ENCODE results near the gene TIMM17A. TPM values are rescaled to one million over a fixed set of nuclear protein-coding genes. Genes with fewer than 3 reads are reported as not detected.
"Not testable (repeated sequence)": the region's sequence is repeated elsewhere in the genome, so short reads cannot be mapped to it uniquely, and the experiment has no call there.

The TIMM17A gene
- total RNA-seq, 1 experiment from 2014 or later = 157 TPM

DNA sequence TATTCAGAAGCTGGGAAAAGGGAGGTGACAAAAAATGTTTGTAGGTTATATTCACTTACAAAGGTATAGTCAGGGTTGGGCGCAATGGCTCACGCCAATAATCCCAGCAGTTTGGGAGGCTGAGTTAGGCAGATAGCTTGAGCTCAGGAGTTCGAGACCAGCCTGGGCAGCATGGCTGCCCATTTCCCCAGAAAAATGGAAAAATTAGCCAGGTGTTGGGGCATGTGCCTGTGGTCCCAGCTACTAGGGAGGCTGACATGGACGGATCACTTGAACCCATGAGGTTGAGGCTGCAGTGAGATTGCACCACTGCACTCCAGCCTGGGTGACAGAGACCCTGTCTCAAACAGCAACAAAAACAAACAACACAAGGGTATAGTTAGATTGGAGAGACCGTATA, 3.0 kb downstream of the TIMM17A start:
- TF ChIP-seq, protein P1, sequence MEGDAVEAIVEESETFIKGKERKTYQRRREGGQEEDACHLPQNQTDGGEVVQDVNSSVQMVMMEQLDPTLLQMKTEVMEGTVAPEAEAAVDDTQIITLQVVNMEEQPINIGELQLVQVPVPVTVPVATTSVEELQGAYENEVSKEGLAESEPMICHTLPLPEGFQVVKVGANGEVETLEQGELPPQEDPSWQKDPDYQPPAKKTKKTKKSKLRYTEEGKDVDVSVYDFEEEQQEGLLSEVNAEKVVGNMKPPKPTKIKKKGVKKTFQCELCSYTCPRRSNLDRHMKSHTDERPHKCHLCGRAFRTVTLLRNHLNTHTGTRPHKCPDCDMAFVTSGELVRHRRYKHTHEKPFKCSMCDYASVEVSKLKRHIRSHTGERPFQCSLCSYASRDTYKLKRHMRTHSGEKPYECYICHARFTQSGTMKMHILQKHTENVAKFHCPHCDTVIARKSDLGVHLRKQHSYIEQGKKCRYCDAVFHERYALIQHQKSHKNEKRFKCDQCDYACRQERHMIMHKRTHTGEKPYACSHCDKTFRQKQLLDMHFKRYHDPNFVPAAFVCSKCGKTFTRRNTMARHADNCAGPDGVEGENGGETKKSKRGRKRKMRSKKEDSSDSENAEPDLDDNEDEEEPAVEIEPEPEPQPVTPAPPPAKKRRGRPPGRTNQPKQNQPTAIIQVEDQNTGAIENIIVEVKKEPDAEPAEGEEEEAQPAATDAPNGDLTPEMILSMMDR (IDR thresholded peaks at IDR 0.05; ENCODE audit: unreplicated experiment) = no peak
- Mint-ChIP-seq H3K4me3 (ENCODE audit: unreplicated experiment) (no peak overlapping the region), H3K9me3 (ENCODE audit: unreplicated experiment) (no peaks in the 10 kb centered on the region), H3K27ac (ENCODE audit: low read depth, unreplicated experiment) (peak overlapping the region; percentile 74), H3K36me3 (ENCODE audit: insufficient read depth, unreplicated experiment) (peaks cover 89% of the 10 kb centered on the region), H3K4me1 (ENCODE audit: insufficient read depth, unreplicated experiment) (peaks cover 16% of the 10 kb centered on the region), H3K27me3 (ENCODE audit: insufficient read depth, unreplicated experiment) (no peaks in the 10 kb centered on the region)
- BruUV-seq (replicated peaks) = no TSS peak
- DNase-seq (ENCODE audit: unreplicated experiment) = no peak
- POLR2A ChIA-PET = interaction anchor here (1.5 to 6.1 kb wide), 5 partner anchors 8 to 76 kb away, joined by 4 to 87 read pairs (median 60); partner anchors contain the start of gene RNPEP
- CTCF ChIA-PET = interaction anchor here (0.5 to 28.5 kb wide), 10 partner anchors 8 to 386 kb away, joined by 3 to 882 read pairs (median 4); partner anchors contain the start of gene SHISA4
- intact Hi-C loops (cut with micrococcal nuclease) = no loop called here

DNA sequence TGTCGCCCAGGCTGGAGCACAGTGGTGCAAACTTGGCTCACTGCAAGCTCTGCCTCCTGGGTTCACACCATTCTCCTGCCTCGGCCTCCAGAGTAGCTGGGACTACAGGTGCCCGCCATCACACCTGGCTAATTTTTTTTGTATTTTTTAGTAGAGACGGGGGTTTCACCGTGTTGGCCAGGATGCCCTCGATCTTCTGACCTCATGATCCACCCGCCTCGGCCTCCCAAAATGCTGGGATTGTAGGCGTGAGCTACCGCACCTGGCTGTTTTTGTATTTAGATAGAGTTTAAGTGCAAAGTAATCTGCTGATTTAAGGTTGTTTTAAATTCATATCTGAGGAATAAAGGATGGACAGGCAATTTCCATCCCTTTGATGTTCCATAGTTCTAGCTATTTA, 7.1 kb downstream of the TIMM17A start:
- H3K4me3 Mint-ChIP-seq (ENCODE audit: unreplicated experiment); H3K9me3 Mint-ChIP-seq (ENCODE audit: unreplicated experiment); BruUV-seq (replicated peaks); intact Hi-C loops (cut with micrococcal nuclease); DNase-seq (ENCODE audit: unreplicated experiment); H3K27me3 Mint-ChIP-seq (ENCODE audit: insufficient read depth, unreplicated experiment); H3K27ac Mint-ChIP-seq (ENCODE audit: low read depth, unreplicated experiment): not testable (repeated sequence)
- Mint-ChIP-seq H3K4me1 (ENCODE audit: insufficient read depth, unreplicated experiment) (peaks cover 21% of the 10 kb centered on the region), H3K36me3 (ENCODE audit: insufficient read depth, unreplicated experiment) (peaks cover 98% of the 10 kb centered on the region)
- ChIA-PET POLR2A (interaction anchor here (0.6 to 8.2 kb wide), 8 partner anchors 7 to 66 kb away, joined by 3 to 87 read pairs (median 4); partner anchors contain the start of genes RNPEP and TIMM17A), CTCF (interaction anchor here (0.5 to 28.5 kb wide), 9 partner anchors 11 to 173 kb away, joined by 3 to 882 read pairs (median 6); partner anchors contain the start of gene SHISA4)

DNA sequence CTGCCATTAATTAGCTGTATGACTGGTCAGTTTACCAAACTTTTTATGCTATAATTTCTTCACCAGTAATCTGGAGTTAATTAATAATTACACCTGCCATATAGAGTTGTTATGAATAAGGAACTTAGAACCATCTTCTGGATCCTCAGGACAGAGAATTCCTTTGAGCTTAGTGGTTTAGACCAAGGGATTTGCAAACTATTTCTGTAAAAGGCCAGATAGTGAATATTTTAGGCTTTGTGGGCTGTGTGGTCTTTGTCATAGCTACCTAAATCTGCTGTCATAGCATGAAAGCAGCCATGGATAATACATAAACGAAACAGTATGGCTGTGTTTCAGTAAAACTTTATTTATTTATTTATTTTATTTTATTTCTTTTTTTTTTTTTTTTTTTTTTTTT, 9.0 kb downstream of the TIMM17A start:
- H3K27ac Mint-ChIP-seq (ENCODE audit: low read depth, unreplicated experiment) = no peak overlapping the region
- POLR2A ChIA-PET = interaction anchor here (1.3 to 8.2 kb wide), 3 partner anchors 9 to 83 kb away, joined by 4 to 87 read pairs (median 12); partner anchors contain the start of genes RNPEP and TIMM17A
- CTCF ChIA-PET = interaction anchor here (0.6 to 28.5 kb wide), 11 partner anchors 9 to 434 kb away, joined by 3 to 882 read pairs (median 5); partner anchors contain the start of genes LMOD1 and SHISA4
- H3K36me3 Mint-ChIP-seq (ENCODE audit: insufficient read depth, unreplicated experiment) = peaks cover 98% of the 10 kb centered on the region
- no peaks in the 10 kb centered on the region for H3K27me3 Mint-ChIP-seq (ENCODE audit: insufficient read depth, unreplicated experiment)
- no TSS peak for BruUV-seq (replicated peaks)
- no peak overlapping the region for H3K4me3 Mint-ChIP-seq (ENCODE audit: unreplicated experiment)
- H3K9me3 Mint-ChIP-seq (ENCODE audit: unreplicated experiment) = no peaks in the 10 kb centered on the region
- no peak for DNase-seq (ENCODE audit: unreplicated experiment)
- TF ChIP-seq, protein P1 (IDR thresholded peaks at IDR 0.05; ENCODE audit: unreplicated experiment) = no peak
- intact Hi-C loops (cut with micrococcal nuclease) = no loop called here
- peaks cover 14% of the 10 kb centered on the region for H3K4me1 Mint-ChIP-seq (ENCODE audit: insufficient read depth, unreplicated experiment)

DNA sequence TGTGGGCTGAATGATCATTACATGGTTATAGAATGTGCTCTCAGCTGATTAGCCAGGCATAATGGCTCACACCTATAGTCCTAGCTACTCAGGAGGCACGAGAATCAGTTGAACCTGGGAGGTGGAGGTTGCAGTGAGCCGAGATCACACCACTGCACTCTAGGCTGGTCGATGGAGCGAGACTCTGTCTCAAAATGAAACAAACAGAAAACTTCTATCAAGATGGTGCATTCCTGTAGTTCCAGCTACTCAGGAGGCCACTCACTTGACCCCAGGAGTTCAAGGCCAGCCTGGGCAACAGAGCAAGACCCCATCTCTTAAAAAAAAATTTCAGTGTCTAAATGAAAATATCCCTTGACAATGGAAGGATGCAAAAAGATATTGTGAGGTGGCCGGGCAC, 10.9 kb downstream of the TIMM17A start:
- Mint-ChIP-seq H3K4me1 (ENCODE audit: insufficient read depth, unreplicated experiment) (peaks cover 14% of the 10 kb centered on the region), H3K4me3 (ENCODE audit: unreplicated experiment) (no peak overlapping the region), H3K27me3 (ENCODE audit: insufficient read depth, unreplicated experiment) (no peaks in the 10 kb centered on the region), H3K36me3 (ENCODE audit: insufficient read depth, unreplicated experiment) (peaks cover 98% of the 10 kb centered on the region), H3K9me3 (ENCODE audit: unreplicated experiment) (no peaks in the 10 kb centered on the region), H3K27ac (ENCODE audit: low read depth, unreplicated experiment) (no peak overlapping the region)
- intact Hi-C loops (cut with micrococcal nuclease) = no loop called here
- no peak for DNase-seq (ENCODE audit: unreplicated experiment)
- ChIA-PET POLR2A (interaction anchor here (1.7 to 8.2 kb wide), 2 partner anchors 10 to 70 kb away, joined by 5 to 87 read pairs; partner anchors contain the start of gene TIMM17A), CTCF (interaction anchor here (0.5 to 28.5 kb wide), 6 partner anchors 7 to 152 kb away, joined by 3 to 882 read pairs (median 4); partner anchors contain the start of gene SHISA4)
- no TSS peak for BruUV-seq (replicated peaks)
- TF ChIP-seq, protein P1 (IDR thresholded peaks at IDR 0.05; ENCODE audit: unreplicated experiment) = no peak
